ENCODE data around the gene SCN5A. TPM values are rescaled to one million over a fixed set of nuclear protein-coding genes. Genes with fewer than 3 reads are reported as not detected.

The SCN5A gene
- 1 to 10 TPM in 2 of 3 donors, under 1 TPM in 1; 1.00 to 1.7 (median 1.1) TPM for polyA plus RNA-seq (ENCODE audit: insufficient read length in 3 of 3)
- long read RNA-seq, donor 1, result 0 reads
- long read RNA-seq, donor 2, result 0 reads
- long read RNA-seq, donor 3, result 0 reads
- long read RNA-seq, donor 4, result 0 reads
- long read RNA-seq, donor 5, result 0 reads
- long read RNA-seq, donor 6, result 0 reads
- long read RNA-seq, donor 7, result 0 reads
- long read RNA-seq, donor 8, result 0 reads
- long read RNA-seq, donor 9, result 0 reads
- long read RNA-seq, donor 10, result 0 reads
- long read RNA-seq, donor 11, result 0 reads
- long read RNA-seq, donor 12, result 0 reads
- long read RNA-seq, donor 13, result 0 reads
- long read RNA-seq, donor 14, result 0 reads
- long read RNA-seq, donor 15, result 0 reads
- long read RNA-seq, donor 16, result 0 reads

DNA sequence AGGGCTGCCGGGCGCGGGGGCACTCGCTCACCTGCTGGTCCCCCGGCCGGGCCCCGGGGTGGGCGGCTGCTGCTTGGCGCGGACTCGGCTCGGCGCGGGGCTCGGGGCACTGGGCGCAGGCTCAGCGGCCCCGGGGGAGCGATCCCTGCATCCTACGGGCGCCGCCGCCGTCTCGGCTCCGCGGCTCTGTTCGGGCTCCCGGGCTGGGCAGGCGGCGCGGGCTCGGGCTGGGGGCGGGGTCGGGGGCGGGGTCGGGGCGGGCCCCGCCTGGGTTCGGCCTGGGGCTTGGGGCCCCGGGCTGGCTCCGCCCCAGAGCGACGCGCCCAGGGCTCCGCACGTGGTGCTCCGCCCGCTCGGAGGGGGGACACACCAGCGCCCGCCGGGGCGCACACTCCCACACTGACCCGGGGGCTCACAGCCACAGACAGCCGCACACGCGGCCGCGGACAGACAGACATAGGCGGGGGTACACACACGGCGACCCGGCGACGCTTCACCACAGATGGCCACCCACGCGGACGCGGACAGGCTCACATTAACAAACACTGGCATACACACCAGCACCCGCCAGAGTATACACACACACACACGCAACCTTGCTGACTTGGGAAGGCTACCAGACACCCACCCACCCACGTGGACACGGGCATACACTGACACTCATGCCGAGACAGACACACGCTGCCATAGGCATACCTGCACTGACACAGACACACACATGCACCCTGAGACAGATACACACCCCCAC lies at the start of gene SCN5A:
TSS of gene SCN5A (minus strand) at position 188 of the 748 bp plus-strand sequence. CDS start 16,380 bp downstream, outside the sequence.
- peak; percentile 38 for DNase-seq

DNA sequence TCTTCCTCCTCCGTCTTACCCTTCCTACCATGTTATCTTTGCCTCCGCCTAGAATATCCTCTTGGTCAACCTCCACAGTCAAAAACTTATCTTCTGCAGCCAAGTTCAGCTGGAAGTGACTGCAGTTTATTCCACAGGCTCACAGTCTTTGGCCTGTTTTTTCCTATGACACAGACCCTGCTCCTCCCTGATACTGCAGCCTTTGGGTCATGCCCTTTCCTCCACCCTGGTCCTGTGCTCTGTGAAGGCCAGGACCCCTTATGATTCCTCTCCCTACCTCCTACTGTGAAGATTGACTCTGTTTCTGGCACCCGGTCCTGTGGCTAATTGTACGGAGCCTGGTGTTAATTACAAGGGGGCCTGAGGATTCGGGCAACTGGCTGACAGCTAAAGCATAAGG lies 49.3 kb upstream of the SCN5A start:
- no peak for DNase-seq

DNA sequence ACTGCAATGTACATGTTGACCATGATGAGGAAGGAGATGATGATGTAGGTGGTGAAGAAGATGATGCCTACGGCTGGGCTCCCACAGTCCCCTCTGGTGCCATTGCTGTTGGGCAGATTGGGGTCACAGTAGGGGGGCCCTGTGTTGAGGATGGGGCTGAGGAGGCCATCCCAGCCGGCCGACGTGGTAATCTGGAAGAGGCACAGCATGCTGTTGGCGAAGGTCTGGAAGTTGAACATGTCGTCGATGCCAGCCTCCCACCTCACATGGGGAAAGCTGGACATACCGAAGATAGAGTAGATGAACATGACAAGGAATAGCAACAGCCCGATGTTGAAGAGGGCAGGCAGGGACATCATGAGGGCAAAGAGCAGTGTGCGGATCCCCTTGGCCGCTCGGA lies 48.6 kb upstream of the SCN5A start:
- DNase-seq, result no peak

DNA sequence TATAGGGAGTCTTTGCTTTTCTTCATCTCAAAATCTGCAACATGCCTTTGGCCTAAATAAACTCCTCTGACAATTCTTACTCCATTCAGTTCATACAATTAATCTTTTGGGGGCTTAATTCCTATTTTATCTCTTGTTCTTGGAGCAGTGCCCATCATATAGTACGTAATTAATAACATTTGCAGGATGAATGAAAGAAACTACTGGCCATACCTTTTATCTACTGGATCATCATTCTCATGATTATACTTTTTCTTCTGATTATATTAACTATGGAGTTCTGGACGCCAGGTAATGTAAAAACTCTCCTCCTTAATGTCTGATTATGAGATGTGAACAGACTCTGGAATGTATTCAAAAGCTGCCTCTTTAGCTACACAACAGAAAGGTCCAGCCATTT lies 46.5 kb upstream of the SCN5A start:
- no peak for DNase-seq

DNA sequence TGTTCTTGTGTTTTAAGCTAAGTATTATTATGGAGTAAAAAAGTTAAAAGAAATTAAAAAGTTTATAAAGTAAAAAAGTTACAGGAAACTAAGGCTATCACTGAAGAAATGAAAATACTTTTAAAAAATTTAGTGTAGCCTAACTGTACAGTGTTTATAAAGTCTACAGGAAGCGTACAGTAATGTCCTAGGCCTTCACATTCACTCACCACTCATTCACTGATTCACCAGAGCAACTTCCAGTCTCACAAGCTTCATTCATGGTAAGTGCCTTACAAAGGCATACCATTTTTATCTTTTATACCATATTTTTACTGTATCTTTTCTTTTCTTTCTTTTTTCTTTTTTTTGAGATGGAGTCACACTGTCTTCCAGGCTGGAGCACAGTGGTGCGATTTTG lies 40.7 kb upstream of the SCN5A start:
- no peak for DNase-seq

DNA sequence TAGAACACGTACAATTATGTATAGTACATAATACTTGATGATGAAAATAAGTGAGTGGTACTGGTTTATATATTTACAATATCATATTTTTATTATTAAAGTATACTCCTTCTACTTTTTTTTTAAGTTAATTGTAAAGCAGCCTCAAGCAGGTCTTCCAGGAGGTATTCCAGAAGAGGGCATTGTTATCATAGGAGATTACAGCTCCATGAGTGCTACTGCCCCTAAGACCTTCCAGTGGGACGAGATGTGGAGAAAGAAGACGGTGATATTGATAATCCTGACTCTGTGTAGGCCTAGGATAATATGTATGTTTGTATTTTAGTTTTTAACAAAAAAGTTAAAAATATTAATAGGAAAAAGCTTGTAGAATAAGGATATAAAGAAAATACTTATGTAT lies 40.3 kb upstream of the SCN5A start:
- DNase-seq, result no peak

DNA sequence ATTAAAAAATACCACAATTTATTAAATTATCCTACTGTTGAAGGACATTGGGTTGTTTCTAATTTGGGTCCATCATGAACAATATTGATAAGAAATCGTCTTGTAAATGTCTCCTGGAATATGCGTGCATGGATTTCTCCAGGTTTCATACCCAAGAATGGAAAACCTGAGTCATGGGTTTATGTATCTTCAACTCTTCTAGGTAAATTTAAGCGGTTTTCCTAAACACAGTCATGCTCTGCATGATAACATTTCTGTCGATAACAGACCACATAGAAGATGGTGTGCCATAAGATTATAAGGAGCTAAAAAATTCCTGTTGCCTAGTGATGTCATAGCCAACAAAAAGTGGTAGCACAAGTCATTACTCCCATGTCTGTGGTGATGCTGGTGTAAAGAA lies 39.9 kb upstream of the SCN5A start:
- DNase-seq, result no peak

DNA sequence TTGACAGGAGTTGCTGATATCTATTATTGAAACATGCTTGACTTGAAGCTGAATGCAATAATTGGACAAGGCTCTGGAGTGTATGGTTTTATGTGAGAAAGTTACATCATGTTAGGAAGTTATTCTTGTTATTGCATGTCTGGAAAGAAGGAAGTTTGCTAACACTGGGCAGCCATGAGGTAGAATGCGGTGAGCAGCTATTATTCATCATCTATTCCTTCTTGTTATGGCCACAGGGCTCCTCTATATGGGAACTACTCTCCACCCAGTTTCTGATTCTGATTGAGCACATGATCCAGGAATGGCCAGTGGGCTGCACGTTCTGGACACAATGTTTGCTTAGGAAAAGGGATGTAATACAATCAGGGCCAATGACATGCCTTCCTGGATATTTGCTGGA lies 37.8 kb upstream of the SCN5A start:
- no peak for DNase-seq

DNA sequence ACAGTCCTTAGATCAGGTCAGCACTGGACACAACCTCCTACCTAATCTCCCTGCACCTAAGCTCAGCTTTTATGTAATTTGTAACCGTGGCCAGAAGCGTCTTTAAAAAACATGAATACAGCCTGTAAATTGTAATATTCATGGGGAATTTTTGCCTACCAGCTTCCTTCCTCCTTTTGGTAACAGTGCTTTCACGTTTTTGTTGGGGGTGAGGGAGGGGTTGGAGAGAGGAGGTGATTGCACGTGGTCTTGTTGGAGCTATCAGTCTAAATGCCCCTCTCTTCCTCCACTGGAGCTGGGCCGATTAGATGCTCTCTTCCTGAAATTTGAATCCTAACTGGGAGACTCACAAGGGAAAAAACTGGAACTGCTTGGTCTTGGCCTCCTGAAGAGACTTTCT lies 35.1 kb upstream of the SCN5A start:
- DNase-seq, result no peak

DNA sequence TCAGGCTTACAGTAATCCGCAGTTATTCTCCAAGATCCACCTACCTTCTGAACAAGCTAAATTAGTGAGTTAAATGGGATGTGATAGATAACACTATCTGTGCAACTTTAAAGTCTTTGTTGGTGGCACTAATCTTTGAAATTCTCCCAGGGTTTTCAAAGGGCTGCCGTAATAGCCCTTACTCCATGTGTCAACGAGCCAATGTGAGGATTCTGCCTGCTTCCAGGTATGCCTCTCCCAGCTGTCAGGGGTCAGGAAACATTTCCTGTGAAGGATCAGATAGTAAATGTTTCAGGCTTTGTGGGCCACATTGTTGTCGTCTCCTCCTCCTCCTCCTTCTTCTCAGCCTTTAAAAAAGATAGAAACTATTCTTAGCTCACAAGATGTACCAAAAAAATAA lies 20.2 kb upstream of the SCN5A start:
- DNase-seq, result no peak

DNA sequence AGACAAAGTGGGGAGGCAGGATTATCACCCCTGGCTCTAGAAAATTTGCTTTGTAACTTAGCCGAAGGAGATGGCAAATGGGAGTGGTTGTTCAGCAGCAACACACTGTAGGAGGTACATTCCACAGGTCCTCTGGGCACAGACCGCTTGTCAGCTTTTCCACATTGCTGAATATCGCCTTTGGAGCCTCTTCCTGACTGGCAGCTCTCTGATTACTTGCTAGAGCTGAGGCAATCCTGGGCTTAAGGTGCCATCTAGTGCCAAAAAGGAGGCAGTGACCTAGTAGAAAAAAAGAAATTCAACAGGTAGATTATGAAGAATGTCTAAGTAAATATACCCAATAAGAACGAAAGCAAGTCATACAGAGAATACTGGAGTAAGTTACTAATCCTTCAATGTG lies 13.1 kb upstream of the SCN5A start:
- no peak for DNase-seq

DNA sequence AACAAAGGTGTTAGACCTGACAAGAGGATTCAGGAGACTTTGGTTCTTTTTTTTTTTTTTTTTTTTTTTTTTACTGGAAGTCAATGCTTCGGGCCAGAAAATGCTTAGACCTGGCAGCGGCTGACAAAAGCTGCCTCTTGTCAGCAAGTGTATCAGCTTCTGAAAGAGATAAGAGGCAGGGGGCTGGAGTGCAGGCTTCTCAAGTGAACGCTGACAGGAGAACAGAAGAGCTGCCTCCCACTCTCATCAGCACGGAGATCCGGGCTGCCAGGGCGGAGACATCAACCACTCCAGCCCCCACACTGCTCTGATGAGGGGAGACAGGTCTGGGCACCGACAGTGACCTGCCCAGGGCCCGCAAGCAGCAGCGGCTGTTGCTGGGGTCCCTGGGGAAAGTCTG lies 9.4 kb upstream of the SCN5A start:
- no peak for DNase-seq

DNA sequence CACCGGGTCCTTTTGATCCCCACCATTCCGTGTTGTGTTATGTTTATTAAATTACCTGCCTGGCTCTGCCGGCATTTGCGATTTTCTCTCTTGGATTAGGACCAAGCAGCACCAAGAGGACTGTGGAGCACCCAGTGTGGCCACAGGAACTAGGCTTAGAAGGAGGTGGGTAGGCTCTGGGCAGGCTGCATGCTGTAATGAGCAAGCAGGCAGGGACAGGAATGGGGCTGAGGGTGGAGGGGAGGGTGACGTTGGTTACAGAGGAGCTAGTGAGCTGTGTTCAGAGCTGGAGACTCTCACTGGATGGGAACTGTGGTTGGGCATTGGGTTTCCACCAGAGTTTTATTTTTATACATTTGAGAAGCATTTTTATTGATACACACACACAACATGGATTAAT lies 7.9 kb upstream of the SCN5A start:
- no peak for DNase-seq

DNA sequence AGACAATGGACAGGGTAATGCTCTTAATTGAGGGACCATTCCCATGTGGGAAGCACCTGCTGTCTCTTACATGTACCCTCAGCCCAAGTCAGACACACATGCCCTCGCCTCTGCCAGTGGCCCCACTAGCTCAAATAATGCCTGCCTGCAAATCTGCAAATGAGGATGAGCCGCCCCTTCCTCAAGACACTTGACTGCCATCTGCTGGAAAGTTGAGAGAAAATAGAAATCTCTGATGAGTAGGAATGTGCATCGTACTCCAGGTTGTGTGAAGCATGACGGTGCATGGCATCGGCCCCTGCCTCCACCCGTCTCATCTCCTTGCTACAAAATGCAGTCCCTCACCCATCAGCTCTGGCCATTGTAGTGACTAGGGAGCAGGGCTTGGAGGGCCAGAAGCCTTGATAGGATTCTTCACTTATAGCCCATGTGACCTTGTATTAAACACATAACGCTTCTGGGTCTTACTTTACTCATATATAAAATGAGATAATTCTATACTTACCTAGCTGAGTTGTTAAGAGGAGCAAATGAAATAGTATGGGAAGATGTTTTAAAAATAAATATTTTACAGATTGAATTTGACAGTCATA lies 6.3 kb upstream of the SCN5A start:
- peak; percentile 64 for DNase-seq

DNA sequence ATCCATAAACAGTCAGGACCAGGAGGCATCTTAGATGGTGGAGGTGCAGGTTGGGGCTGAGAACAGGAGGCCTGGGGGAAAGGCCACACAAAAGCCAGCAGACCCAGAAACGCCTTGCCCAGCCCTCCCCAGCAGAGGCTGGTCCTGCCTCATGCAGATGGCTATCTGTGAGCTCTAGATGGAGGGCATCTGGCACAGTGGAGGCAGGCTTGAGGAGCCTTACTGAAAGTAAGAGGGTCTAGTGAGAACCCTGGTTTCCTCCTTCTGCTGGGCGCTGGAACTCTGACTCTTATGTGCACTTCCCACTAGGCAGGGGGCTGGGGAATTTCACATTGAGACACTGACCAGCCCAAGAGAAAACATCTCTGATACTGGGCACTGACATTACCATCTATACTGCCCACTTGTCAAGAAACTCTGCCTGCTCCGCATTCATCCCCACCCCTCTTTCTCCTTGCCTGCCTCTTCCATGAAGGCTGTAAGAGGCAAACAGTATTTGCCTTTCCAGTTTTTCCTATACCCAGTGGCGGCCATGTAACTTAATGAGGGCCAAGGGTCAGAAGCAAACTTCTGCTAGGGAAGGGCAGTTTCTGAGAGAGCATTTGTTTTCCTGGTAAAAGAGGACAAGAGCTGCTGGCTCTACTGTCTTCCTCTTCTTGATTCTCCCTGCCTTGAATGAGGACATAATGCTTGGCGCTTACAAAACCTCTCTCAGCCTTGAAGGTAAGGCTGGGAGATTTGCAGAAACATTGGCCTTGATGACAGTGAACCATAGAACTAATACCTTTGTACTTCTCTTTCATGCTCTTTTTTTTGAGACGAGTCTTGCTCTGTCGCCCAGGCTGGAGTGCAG lies 4.4 kb upstream of the SCN5A start:
- no peak for DNase-seq

DNA sequence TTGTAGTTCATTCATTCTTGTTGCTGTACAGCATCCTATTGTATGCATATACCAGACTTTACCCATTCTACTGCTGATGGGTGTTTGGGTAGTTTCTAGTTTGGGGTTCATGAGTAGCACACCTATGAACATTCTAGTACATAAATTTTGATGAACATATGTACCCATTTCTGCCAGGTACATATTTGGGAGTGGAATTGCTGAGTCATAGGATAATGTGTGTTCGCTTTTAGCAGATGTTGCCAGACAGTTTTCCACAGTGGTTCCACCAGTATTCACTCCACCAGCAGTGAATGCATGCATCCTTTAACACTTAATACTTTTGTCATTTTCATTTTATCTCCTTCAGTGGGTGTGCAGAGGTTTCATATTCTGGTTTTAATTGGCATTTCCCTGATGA lies 3.4 kb upstream of the SCN5A start:
- no peak for DNase-seq

DNA sequence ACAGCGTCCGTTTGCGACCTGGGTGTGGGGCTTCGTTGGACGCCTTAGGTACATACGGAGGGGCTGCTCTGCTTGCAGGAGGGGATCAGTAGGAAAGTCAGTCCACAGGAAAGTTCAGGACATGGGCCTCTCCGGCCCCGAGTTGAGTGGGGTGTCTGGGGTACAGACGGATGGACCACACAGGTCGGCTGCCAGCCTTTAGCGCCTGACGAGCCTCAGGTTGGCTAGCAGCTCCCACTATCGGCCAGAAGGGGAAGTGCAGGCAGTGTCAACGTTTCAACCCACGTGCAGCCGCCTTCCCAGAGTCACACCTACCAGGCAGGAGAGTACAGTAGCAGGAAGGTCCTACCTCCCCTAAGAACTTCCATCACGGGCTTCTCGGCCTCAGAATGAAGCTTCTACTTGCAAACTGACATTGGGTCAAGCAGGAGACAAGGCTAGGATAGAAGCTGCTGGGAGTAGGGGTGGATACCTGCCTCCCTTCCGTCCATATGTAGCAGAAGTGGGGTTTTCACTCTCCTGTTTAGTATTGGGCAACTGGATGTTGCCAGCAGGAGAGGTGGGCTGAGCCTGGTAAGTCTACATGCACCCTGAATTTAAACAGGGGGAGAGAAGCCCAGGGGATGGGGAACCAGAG lies 1.8 kb upstream of the SCN5A start:
- peak; percentile 56 for DNase-seq

DNA sequence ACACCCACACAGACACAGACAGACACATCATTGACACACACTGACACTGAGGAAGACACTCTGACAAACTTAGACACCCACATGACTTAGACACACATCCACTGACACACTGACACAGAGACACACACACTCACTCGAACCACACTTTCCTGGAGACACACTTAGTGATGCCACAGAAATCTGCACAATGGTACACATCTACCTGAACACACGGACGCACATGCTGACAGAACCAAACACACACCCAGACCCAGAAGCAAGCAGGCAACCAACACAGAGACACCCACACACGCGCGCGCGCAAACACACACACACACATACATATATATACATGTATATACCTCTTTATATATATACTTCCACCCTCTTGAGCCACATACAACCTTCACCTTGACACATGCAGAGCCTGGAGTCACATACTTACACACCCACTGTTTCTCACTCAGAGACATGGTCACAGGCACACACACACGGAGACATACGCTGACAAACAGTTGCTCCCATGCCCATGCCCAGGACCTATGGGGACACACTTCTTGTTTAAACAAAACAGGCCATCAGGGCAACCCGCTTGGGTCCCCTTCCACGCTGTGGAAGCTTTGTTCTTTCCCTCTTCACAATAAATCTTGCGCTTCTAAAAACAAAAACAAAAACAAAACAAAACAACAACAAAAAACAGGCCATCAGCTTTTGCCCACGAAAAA lies 913 bp upstream of the SCN5A start:
- DNase-seq, result no peak

DNA sequence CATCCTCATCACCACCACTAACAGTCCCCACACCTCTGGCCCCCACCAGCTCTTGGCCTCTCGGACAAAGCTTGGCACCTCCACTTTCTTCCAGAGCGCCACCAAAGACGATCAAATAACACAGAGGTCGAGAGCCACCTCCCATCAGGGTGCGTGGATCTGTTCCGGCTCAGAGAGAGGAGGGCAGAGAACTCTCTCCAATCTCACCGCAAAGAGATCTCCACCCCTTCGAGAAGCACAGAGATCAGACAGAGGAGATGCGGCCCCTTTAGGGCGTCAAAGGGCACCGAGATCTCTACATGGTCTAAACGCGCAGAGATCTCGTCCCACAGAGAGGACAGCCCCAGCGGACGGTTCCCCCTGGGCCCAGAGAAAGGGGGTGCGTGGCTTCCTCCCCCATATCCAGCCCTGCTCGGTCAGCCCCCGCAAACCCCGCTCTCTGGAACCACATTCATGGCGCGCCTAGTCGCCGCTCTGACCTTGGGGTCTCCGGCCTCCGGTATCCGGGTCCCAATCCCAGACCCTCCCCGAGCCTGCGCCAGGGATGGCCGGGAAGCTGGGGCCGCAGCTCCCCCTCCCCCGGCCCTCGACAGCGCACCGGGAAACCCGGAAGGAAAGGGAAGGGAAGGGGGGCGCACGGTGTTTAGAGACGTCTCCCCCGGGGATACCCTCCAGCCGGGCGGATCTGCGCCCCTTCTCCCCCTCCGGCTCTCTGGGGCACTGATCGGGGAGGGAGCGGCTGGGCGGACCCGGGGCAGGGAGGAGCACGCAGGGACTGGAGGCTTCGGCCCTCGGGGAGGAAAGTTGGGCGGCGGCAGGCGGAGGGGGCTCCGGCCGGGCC lies 608 bp downstream of the SCN5A start:
- no peak for DNase-seq

DNA sequence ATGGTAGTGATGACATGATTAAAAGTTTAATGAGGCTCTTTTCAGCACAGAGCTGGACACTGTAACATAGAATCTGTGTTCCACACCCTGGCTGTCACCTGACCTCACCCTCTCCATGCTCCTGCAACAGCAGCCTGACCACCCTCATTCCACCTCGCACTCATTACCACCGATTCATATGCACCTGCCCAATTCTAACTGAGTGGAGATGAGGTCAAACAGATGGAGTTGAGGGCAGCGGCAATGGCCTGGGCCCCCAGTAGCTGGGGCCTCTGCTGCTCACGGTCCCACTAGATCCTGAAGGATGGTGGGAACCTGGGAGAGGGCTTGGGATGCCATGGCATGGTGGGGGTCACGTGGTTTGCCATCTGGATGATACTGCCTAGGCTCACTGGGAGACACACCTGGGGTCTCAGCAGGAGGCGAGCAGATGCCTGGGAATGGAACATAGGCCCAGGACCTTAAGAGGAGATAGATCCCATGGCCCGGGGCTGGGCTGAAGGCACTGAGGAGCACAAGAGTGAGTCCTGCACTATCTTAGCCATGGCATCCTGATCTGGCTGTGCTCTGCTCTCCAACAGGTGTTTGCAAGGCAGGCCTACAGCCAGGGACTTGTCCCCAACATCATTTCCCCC lies 1.3 kb downstream of the SCN5A start:
- DNase-seq, result no peak
